Stimulated activated CD4-positive, alpha-beta T cell treated with anti-CD3 and anti-CD28 coated beads, Interleukin-2, amount 100 ng/mL, for 4 hours (primary cell): ENCODE results near the gene CFAP300.

Source experiments
- DNase-seq: peaks from one replicate; pipeline ENCODE4 v3.0.0-alpha.2; 2020; ENCODE audit warnings: low read depth

Gene CFAP300

GRCh38 chr11:102047305-102047924 is at the start of gene CFAP300:
Gene CFAP300, plus strand, starts transcription at chr11:102047437. Its CDS starts 34 bp downstream, at chr11:102047471.
- DNase-seq: peak; percentile 16

- DNase-seq: no peak
These were observed 45.4 kb upstream of the CFAP300 start for GRCh38 chr11:102001657-102002338.

- DNase-seq: no peak
These were observed 43.0 kb upstream of the CFAP300 start for GRCh38 chr11:102004220-102004619.

GRCh38 chr11:102005306-102005705 is 41.9 kb upstream of the CFAP300 start:
- DNase-seq: no peak

- no peak for DNase-seq
These were observed 40.2 kb upstream of the CFAP300 start for GRCh38 chr11:102006835-102007566.

- no peak for DNase-seq
These were observed 39.4 kb upstream of the CFAP300 start for GRCh38 chr11:102007567-102008437.

GRCh38 chr11:102010776-102011494 is 36.3 kb upstream of the CFAP300 start:
- no peak for DNase-seq

- DNase-seq: no peak
These were observed 34.3 kb upstream of the CFAP300 start for GRCh38 chr11:102012946-102013345.

- no peak for DNase-seq
These were observed 32.5 kb upstream of the CFAP300 start for GRCh38 chr11:102014756-102015155.

GRCh38 chr11:102017026-102017425 is 30.2 kb upstream of the CFAP300 start:
- DNase-seq: no peak

- DNase-seq: no peak
These were observed 21.0 kb upstream of the CFAP300 start for GRCh38 chr11:102026217-102026616.

GRCh38 chr11:102026959-102027358 is 20.3 kb upstream of the CFAP300 start:
- no peak for DNase-seq

GRCh38 chr11:102036757-102037156 is 10.5 kb upstream of the CFAP300 start:
- no peak for DNase-seq

GRCh38 chr11:102046841-102047240 is 396 bp upstream of the CFAP300 start:
- no peak for DNase-seq

- DNase-seq: no peak
These were observed 3.8 kb downstream of the CFAP300 start for GRCh38 chr11:102050927-102051575.

- DNase-seq: no peak
These were observed 14.0 kb downstream of the CFAP300 start for GRCh38 chr11:102061276-102061675.

GRCh38 chr11:102062106-102062505 is 14.9 kb downstream of the CFAP300 start:
- DNase-seq: no peak

GRCh38 chr11:102064316-102064715 is 17.1 kb downstream of the CFAP300 start:
- no peak for DNase-seq

GRCh38 chr11:102070766-102071165 is 23.5 kb downstream of the CFAP300 start:
- no peak for DNase-seq

- no peak for DNase-seq
These were observed 24.5 kb downstream of the CFAP300 start for GRCh38 chr11:102071497-102072472.
